Endodermal cell (in vitro differentiated cells): ENCODE measurements around the gene KIAA1614. TPM values are rescaled to one million over a fixed set of nuclear protein-coding genes. Genes with fewer than 3 reads are reported as not detected.

Source experiments
- DNase-seq: peaks from one replicate; pipeline ENCODE4 v3.0.0-alpha.2; 2017
- H3K27ac ChIP-seq: 2 replicates; pipeline ENCODE4 v1.5.1; 2013; ENCODE audit warnings: mild to moderate bottlenecking, low read depth, low read length, moderate library complexity
- H3K27me3 ChIP-seq: 2 replicates; pipeline ENCODE4 v1.6.1; 2013; ENCODE audit warnings: mild to moderate bottlenecking, low read length, moderate library complexity; ENCODE audit not compliant: insufficient read depth, control insufficient read depth, poor library complexity, severe bottlenecking
- H3K36me3 ChIP-seq: 2 replicates; pipeline ENCODE4 v1.7.0; 2013; ENCODE audit warnings: mild to moderate bottlenecking, low read length, moderate library complexity; ENCODE audit not compliant: control insufficient read depth, insufficient read depth
- H3K4me1 ChIP-seq: one replicate; pipeline ENCODE4 v1.7.0; 2013; ENCODE audit warnings: low read length; ENCODE audit not compliant: control insufficient read depth, insufficient read depth
- H3K4me3 ChIP-seq: 2 replicates; pipeline ENCODE4 v1.5.1; 2013; ENCODE audit warnings: mild to moderate bottlenecking, low read length, moderate library complexity
- H3K9ac ChIP-seq: 2 replicates; pipeline ENCODE4 v1.6.1; 2013; ENCODE audit warnings: mild to moderate bottlenecking, low read length, moderate library complexity; ENCODE audit not compliant: poor library complexity, severe bottlenecking; ENCODE audit errors: extremely low read depth
- H3K9me3 ChIP-seq: 2 replicates; pipeline ENCODE4 v1.6.1; 2013; ENCODE audit warnings: mild to moderate bottlenecking, low read length, moderate library complexity; ENCODE audit not compliant: control insufficient read depth
- H3K27ac Mint-ChIP-seq: 2 replicates; pipeline ENCODE4 v1.8.0; 2020; ENCODE audit warnings: mixed read lengths
- H3K27me3 Mint-ChIP-seq: 2 replicates; pipeline ENCODE4 v1.8.0; 2021; ENCODE audit warnings: mild to moderate bottlenecking, mixed read lengths; ENCODE audit not compliant: insufficient read depth
- H3K36me3 Mint-ChIP-seq: 2 replicates; pipeline ENCODE4 v1.8.0; 2020; ENCODE audit warnings: low read depth, mixed read lengths
- H3K4me1 Mint-ChIP-seq: 2 replicates; pipeline ENCODE4 v1.8.0; 2020; ENCODE audit warnings: mixed read lengths
- H3K4me3 Mint-ChIP-seq: 2 replicates; pipeline ENCODE4 v1.8.0; 2020; ENCODE audit warnings: mild to moderate bottlenecking, moderate library complexity, mixed read lengths
- H3K9me3 Mint-ChIP-seq: 2 replicates; pipeline ENCODE4 v1.8.0; 2020; ENCODE audit warnings: mild to moderate bottlenecking, mixed read lengths
- WGBS, 2 experiments: methylation state at CpG; one replicate each; pipeline versions ENCODE4 v1.1.5 to v1.1.7; 2013; ENCODE audit warnings: missing lambda C conversion rate in 2 of 2, mixed read lengths in 1 of 2; ENCODE audit not compliant: insufficient coverage in 1 of 2, insufficient read length in 1 of 2; 5-methylcytosine and 5-hydroxymethylcytosine counted together
- total RNA-seq, 2 donors: library from RNA; stranded (reverse); fragmentation: NEBNext Ultra II Directional in 1 of 2; extraction: Animal tissue kit (Norgen Biotek cat#: 25700) in 1 of 2; gene quantifications; 2 replicates in 1 of 2; 3 replicates in 1 of 2; pipeline ENCODE4 v1.2.1, GENCODE V29; 2021
- TF ChIP-seq, protein P1 (sequence below): fragments of 200-600 bp; sonication (generic); conservative IDR thresholded peaks from 2 replicates; pipeline ENCODE4 v1.5.0; 2021; ENCODE audit warnings: antibody characterized with exemption, mild to moderate bottlenecking

Gene KIAA1614
- total RNA-seq, 2 donors from 2014 or later = 3.3 to 5.8 TPM

DNA sequence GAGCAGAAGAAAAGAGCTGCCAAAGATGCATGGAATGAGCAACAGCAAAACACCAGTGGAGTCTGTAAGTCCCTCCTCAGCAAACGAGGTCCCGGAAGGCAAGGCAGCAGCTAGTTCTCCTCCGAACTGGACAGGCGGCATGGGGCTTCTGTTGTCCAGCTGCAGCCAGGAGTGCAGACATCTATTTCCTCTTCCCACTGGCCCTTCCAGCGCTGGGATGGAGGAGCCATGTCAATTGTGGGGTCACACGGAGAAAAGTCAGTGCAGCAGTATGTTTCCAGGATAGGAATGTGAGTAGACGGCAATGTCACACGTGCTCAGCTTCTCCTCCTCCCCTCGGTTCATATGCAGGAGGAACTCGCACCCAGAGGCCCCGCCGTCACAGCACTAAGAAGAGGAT is 63.5 kb downstream of the KIAA1614 start:
- peaks cover 74% of the 10 kb centered on the region for H3K36me3 ChIP-seq
- WGBS, 2 experiments = 87 to 94% methylated on average over 11 to 12 of the region's 12 CpGs
- no peaks in the 10 kb centered on the region for H3K27me3 Mint-ChIP-seq
- H3K27me3 ChIP-seq = no peaks in the 10 kb centered on the region
- H3K27ac Mint-ChIP-seq = no peak overlapping the region
- H3K36me3 Mint-ChIP-seq = peaks cover 61% of the 10 kb centered on the region
- H3K4me1 Mint-ChIP-seq = peaks cover 2% of the 10 kb centered on the region
- H3K4me3 Mint-ChIP-seq = no peak overlapping the region
- no peak overlapping the region for H3K27ac ChIP-seq
- no peak overlapping the region for H3K4me3 ChIP-seq
- TF ChIP-seq, protein P1, sequence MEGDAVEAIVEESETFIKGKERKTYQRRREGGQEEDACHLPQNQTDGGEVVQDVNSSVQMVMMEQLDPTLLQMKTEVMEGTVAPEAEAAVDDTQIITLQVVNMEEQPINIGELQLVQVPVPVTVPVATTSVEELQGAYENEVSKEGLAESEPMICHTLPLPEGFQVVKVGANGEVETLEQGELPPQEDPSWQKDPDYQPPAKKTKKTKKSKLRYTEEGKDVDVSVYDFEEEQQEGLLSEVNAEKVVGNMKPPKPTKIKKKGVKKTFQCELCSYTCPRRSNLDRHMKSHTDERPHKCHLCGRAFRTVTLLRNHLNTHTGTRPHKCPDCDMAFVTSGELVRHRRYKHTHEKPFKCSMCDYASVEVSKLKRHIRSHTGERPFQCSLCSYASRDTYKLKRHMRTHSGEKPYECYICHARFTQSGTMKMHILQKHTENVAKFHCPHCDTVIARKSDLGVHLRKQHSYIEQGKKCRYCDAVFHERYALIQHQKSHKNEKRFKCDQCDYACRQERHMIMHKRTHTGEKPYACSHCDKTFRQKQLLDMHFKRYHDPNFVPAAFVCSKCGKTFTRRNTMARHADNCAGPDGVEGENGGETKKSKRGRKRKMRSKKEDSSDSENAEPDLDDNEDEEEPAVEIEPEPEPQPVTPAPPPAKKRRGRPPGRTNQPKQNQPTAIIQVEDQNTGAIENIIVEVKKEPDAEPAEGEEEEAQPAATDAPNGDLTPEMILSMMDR = no peak
- H3K9ac ChIP-seq = no peak overlapping the region
- no peaks in the 10 kb centered on the region for H3K9me3 ChIP-seq
- H3K4me1 ChIP-seq = no peaks in the 10 kb centered on the region
- no peaks in the 10 kb centered on the region for H3K9me3 Mint-ChIP-seq
- no peak for DNase-seq

DNA sequence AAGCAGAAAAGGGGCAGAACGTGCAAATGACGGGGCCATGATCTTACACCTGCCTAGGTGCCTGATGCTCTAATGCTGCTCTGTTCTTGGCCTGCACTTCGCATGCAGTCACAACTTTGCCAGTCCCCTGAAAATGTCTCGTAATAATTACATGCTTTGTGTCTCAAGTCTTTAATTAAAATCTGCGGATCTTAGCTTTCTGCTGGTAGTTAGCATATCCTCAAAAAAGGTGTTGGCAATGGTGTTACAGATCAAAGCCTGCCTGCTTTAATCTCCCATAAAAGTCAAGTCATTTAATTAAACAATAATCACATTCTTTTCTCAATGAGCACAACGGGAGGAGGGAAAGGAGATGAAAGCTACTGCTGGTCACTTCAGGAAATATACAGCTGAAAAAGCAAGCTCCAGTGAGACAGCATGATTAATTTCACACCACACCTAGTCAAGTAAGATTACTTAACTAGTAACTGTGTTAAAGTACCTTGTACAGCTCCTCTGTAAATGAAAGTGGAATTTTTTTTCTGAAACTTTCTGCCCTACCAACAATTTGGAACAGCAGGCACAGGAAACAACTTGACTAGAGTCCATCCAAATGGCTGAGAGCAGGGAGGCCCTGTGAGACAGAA is 64.1 kb downstream of the KIAA1614 start:
- no peak overlapping the region for H3K4me3 ChIP-seq
- Mint-ChIP-seq H3K27me3 (no peaks in the 10 kb centered on the region), H3K36me3 (peaks cover 58% of the 10 kb centered on the region), H3K27ac (no peak overlapping the region), H3K9me3 (no peaks in the 10 kb centered on the region), H3K4me1 (peaks cover 2% of the 10 kb centered on the region), H3K4me3 (no peak overlapping the region)
- peaks cover 76% of the 10 kb centered on the region for H3K36me3 ChIP-seq
- H3K9me3 ChIP-seq = no peaks in the 10 kb centered on the region
- no peak overlapping the region for H3K9ac ChIP-seq
- WGBS, 2 experiments = 94 to 100% methylated on average over 5 to 6 of the region's 6 CpGs
- H3K27me3 ChIP-seq = no peaks in the 10 kb centered on the region
- H3K27ac ChIP-seq = peak overlapping the region; percentile 24
- H3K4me1 ChIP-seq = no peaks in the 10 kb centered on the region
- DNase-seq = no peak
- TF ChIP-seq, protein P1 = no peak

DNA sequence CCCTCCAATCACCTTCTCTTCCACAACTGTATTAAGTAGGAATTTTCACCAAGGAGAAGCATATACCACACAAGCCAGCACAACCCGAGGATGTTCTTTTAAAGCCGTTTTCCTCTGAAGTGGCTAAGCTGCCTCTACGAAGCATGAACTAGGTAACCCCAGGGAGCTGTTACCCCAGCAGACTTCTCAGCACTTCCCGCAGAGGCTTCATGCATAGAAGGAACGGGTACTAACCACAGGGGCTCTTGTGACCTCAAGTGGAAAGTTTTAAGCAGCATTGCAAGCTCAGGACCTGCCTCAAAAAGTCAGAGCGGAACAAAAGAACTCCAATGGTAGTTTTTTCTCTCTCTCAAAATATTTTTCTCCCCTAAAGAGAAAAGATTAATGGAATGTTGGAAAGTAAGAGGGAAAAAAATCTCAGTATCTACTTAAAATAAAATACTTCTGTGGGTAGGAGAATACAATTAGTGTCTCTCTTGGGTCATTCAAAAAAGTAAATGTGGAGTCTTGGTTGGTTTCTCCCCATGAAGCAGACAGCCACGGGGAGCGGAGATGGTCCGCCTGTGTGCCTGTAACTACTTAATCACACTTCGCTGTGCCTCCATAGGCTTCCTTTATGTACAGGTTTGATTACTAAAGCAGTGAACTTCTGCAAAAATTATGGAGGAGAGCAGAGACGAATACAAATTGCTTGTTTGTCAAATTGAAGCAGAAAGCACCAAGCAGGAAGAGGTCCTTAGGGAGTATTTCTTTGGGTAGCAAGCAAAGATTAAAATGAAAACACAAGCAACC is 69.1 kb downstream of the KIAA1614 start:
- TF ChIP-seq, protein P1 = no peak
- Histone ChIP-seq H3K4me1 (no peaks in the 10 kb centered on the region), H3K36me3 (peaks cover 81% of the 10 kb centered on the region), H3K27ac (peak overlapping the region; percentile 53), H3K27me3 (no peaks in the 10 kb centered on the region), H3K9ac (no peak overlapping the region), H3K4me3 (no peak overlapping the region), H3K9me3 (no peaks in the 10 kb centered on the region)
- H3K36me3 Mint-ChIP-seq = peaks cover 66% of the 10 kb centered on the region
- DNase-seq = peak; percentile 59
- peaks cover 5% of the 10 kb centered on the region for H3K4me1 Mint-ChIP-seq
- no peaks in the 10 kb centered on the region for H3K27me3 Mint-ChIP-seq
- peak overlapping the region; percentile 36 for H3K27ac Mint-ChIP-seq
- WGBS, 2 experiments = 68 to 72% methylated on average over 6 to 11 of the region's 11 CpGs
- no peaks in the 10 kb centered on the region for H3K9me3 Mint-ChIP-seq
- no peak overlapping the region for H3K4me3 Mint-ChIP-seq
